HG02642 (cell line): ENCODE results near the gene FRY.

Experiments used
- ATAC-seq: cut with Tn5 transposase; IDR thresholded peaks from one replicate; pipeline ENCODE4 v1.9.1; 2021; ENCODE audit warnings: mild to moderate bottlenecking; ENCODE audit not compliant: unreplicated experiment, poor library complexity

The FRY gene

DNA sequence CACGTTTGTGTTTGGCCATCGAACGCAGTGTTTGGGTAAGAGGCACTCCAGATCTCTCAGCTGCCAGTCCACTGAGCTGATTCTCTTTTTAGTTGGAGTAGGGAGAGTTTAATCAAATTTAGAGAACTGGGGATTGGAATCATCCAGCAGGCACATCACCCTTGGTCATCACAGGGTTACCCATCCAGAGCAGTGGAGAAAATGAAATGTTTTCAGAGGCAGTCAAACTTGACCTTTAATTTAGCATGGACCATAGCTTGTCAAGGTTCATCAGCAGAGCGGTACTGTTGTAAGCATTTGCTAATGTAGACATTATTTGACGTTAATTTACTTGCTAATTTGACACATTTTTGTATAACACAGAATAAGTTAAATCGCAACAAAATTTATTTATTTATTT is 18.4 kb upstream of the FRY start:
- no peak for ATAC-seq

DNA sequence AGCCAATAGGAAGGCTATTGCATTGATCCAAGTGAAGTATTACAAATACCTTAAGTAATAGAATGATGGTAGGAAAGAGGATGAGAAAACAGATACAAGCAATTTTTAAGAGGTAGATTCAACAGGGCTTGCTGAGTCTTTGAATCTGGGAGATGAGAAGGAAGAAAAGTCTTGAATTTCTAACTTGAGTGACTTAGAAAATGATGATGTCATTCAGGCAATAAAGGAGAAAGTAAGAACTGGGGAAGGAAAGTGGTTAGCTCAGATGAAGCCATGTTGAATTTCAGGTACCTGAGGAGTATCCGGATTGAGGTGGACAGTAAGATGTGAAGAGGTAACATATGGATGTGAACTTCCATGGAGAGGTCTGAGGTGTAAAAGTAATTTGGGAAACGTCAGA is 15.5 kb upstream of the FRY start:
- ATAC-seq = no peak

DNA sequence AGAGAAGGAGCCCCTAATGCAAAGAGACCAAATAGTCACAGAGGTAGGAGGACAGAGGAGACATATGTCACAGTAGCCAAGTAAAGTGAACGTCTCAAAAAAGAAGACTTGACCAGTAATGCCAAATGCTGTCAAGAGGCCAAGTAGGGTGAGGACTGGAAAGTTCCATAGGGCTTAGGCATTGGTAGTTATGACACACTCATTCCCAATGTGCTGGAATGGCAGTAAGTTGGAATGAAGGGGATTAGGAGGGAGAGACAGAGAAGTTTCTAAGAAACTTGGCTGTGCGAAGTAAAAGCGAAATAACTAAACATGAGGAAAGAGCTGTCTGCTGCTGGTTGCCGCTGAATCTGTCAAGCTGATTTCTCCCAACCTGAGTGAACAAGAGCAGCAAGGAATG is 14.9 kb upstream of the FRY start:
- no peak for ATAC-seq

DNA sequence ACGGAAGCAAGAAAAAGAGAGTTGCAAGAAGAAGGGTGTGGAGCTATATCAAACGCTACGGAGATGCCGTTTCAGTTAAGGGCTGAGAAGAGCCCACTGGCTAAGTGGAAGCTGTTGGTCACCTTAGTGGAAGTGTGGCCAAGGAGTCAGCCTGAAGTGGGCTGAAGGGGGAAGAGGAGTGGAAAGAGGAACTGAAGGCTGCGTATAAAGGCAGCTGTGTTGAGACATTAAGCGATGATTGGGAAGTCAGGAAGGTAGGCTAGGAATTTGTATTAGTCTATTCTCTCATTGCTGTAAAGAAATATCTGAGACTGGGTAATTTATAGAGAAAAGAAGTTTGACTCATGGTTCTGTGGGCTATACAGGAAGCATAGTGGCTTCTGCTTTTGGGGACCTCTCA is 14.1 kb upstream of the FRY start:
- no peak for ATAC-seq

DNA sequence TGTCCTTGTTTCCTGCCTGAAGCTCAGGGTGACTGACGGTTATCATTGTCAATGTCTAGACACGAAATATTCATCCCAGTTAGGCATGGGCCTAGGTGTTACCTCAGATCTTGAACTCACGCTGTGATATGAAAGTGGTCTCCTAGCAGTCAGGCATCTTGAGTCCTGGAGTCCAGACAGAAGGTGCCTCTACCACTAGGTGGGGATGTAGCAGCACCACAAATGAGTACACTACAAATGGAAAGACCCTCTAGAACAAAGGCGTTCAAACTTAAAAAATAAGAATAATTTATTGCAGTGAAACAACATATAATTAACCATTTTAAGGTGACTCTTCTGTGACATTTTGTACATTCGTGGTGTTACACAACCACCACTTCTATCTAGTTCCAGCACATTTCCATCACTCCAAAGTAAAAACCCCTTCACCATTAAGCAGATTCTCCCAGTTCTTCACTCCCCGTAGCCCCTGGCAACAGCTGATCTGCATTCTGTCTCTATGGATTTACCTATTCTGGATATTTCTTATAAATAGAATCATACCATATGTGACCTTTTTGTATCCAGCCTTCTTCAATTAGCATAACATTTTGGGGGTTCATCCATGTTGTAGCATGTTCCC is 11.9 kb upstream of the FRY start:
- peak; percentile 75 for ATAC-seq

DNA sequence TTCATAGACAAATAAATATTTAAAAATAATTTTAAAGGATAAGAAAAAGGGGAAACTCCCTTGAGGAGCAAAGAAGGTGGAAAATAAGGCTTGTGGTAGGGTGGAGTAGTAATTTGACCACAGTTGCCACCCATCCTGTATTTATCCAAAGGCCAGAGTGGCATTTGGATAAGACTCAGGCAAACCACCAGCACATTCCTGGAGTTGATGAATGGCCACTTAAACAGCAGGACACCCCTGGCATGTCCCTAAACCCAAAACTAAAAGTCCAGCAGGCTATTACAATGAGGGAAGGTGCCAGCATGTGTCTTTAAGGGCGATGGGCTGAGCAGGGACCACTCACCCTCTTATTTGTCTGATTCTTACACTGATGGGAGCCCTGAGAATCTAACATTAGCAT is 9.8 kb upstream of the FRY start:
- ATAC-seq = no peak

DNA sequence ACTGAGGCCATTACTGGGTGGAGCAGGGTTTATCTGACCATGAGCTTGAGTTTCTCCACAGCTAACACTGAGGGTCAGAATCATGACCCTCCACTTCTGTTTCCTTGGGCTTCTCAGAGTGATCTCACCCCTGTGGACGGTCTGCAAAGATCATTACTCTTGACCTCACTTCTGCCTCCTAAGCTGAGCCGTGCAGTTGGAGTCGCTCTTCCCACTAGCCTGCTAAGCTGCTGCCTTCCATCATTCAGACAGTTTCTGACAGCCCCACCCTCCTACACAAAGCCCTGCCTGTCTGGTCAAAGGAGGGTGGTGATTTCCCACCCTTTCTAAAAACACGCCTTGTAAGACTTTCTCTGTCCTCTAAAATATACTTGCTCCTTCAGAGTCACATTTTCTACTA is 9.3 kb upstream of the FRY start:
- no peak for ATAC-seq

DNA sequence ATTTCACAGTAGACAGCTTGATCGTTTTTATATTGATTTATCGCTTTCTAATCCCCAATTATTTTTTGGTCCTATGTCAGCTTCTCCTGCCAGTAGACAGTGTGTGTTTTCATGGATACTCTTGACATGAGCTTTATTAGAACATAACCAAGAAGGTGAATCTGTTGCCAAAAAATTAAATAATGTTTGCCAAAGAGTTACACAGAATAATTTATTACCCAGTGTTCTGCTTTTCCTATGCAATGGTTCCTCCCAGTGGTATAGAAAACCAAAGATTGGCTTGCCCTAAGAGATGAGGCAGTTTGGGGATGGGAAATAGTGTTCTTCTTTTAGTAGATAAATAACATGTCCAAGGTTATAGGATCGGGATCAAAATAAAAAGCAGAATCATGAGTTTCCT is 8.5 kb upstream of the FRY start:
- ATAC-seq = no peak

DNA sequence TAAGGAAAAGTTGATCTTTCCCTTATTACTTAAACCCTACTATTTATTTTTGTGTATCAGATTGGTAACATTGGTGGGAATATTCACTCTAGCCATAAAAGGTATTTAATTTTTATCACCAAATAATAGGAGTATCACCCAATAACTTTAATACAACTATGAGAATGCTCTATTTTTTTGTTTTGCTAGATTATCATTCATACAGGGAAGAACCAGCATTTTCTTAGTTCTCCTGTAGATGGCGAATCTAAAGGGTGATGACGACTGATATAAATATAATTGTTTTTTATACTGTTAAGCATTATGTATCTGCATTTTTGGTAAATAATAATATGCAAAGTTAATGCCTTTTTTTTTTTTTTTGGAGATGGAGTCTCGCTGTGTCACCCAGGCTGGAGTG is 7.9 kb upstream of the FRY start:
- no peak for ATAC-seq

DNA sequence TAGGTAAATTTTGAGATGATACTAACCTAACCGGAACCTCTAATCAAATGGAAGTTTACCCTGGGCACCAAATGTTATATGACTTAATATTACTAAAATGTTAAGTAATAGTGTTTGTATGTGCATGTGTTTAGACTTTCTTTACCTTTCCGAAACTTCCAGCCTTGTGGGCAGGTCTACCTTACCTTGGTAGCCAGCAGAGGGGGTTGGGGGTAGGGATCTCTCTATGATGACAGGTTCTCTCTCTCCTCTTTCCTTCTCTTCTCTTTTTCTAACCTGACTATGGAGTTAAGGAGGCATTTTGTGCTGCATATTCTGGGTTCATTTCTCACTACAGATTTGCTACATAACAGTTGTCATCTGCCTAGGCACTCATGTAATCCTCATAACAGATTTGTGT is 6.8 kb upstream of the FRY start:
- ATAC-seq = no peak

DNA sequence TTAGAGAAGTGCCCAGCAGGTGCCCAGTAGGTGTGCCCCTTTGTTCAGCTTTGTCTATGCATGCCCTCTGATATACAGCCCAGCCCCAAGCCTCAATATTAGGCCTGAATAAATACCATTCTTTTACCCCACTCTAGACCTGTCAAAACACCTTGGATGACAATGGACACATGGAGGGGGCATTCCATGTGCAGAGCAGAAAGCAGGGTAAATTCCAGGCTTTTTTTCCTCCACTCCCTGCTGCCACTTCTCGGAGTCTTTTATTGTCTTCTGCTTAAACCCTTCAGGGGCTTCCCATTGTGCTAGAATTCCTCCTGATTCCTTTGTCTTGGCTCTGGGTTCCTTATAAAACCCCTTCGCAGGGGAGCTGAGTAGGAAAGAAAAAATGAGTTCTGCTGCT is 5.8 kb upstream of the FRY start:
- no peak for ATAC-seq

DNA sequence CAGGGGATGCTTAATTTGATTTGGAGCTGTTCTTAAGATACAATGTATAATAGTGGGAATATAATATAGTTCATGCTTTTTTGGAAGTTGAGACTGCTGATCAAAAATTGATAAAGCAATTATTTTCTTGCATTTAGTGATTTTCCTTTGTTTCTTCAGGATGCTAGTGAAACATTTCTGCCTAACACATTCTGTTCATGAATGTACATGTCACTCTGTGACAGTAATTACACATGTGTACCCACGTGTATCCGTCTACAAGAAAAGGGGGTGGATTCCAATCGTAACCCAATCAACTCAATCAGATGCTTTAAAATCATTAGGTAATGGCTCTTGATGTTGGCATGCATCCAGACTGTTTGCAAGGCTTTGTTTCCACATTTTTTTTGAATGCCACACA is 5.0 kb upstream of the FRY start:
- no peak for ATAC-seq

DNA sequence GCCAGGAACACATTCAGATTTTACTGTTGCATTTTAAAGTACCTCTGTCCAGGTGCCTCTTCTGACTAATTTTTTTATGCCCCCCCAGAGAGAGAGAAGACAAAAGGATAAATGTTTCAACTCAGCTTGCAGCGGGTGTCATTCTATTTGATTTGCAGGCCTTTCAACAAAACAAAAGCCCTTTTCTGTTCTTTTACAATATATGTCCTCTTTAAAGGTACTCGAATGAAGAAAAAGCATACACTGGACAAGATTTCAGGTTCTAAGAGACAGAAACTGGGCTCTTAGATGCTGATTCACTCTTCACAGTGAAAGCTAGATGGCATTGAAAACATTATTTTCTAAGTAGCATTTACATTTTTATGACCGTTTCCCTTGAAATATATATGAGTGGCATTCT is 2.9 kb upstream of the FRY start:
- no peak for ATAC-seq

DNA sequence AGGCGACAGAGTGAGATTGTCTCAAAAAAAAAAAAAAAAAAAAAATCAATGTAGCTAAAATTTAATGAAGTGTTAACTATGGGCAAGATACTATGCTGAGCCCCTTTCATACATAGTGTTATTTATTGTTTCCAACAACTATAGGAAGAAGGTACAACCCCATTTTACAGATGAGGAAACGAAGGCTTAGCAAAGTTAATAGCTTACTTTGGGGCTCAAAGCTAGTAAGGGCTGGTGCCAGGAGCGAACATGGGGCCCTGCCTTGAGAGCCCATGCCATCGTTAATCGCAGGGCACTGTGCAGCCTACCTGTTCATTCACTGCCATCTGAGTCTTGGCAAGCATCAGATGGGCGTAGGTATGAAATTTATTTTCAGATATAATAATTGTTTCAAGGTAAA is 1.9 kb upstream of the FRY start:
- ATAC-seq = no peak

DNA sequence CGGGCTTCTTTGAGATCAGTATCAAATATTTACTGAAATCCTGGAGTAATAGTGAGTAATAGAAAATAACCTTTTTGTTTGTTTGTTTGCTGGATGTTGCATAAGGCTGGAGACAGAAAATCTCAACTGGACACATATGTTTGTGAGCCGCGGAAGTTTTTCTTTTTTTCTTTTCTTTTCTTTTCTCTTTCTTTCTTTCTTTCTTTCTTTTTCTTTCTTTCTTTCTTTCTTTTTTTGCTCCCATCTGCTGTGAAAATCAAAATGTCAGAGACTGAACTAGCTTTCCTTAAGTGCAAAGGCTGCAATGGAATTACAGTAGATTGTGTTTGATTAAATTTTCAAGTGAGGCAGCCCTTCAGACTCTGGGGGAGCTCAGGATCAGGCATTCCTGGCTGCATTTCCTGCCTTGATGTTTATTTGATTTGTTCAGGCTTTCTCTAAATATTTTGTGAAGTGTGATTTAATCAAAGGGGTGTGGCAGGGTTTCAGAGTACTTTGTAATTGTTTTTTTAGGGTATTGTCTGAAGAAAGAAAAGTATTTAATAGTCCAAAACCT is 319 bp downstream of the FRY start:
- no peak for ATAC-seq

DNA sequence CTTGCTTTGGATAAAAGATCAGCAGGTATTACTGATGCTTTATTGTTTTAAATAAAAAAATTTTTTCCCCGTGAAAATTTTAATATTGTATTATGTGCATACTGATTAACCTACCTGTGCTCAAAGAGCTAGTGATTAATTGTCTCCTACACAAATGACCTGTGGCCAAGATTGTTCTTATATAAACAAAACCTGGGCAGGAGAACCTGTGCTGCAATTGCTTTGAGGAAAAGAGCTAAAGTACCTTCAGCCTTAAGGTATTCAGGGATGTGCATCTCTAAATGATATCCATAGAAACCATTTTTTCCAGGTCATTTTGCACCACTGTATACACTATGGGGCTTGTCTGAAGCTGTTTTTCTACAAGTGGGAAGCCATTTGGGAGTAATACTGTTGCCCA is 1.2 kb downstream of the FRY start:
- ATAC-seq = no peak

DNA sequence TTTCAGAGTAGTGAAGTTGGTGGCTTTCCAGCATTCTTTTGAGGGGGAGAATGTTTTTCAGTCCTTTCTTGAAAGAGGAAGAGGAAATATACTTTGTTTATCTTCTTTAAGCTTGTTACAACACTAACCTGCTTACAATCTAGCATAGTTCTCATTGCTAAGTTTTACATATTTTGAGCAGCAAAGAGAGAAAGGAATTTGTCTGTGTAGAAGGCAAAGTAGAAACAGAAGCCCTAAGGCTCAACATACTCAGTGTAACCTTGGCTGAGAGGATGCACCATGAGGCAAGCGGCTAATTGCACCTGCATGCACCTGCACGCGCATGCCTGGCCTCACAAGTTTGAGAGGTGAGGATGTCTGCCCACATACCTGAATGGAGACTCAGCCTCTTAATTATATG is 2.2 kb downstream of the FRY start:
- ATAC-seq = no peak

DNA sequence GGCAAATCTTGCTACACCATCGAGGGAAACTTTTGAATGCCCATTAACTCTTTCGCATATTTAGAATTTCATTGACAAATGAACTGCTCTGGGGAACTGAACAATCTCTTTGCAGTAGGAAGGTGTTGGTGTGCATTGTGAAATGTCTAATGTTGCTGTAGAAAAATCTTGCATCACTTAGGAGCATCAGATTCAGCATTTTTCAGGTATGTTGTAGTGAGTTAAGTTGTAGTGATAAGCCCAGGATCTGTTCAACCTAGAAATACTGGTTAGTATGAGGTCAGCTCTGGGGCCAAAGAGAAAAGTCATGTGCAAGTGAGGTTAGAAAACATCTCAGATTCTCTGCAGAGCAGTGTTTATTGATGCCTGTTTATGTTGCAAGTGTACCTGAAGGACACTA is 4.1 kb downstream of the FRY start:
- no peak for ATAC-seq

DNA sequence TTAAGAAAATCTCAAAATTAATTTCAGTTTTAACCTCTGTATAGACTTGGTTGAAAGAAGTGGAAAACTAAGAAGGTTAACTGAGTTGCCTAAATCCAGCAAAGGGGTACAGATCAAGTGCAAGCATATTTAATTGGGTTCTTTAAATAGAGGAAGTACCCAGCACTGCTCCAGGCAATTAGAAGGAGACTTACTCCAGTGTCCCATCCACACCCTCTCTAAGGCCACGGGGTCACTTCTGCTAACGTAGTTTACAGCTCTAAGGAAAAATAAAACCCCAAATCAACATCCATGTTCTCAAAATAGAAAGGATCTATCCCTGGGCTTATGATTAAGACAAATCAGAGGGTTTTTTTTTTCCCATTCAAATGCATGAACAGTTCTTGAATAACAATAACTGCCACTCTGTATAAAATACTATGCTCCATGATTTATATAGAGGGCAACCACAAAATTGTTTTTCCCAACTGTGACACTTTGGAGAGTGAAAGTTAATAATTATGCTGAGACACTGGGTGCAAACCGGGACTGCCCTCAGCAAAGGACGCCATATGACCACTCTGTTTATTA is 4.6 kb downstream of the FRY start:
- ATAC-seq = no peak

DNA sequence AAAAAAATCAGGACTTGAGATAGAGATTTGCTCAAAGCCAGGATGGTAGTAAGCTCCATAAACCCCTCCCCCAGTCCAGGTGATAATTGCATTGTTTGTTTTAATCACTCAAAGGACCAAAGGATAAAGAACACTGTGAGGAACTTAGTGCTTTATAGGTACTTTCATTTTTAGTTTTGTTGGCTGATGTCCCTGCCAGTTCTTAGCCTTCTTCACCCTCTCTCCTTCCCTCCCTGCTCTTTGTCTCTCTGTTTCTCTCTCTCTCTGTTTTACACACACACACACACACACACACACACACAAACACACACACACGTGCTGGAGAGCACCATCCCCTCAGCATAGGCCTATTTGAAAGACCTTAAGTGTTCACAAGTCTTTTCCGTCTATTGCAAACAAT is 5.2 kb downstream of the FRY start:
- no peak for ATAC-seq

DNA sequence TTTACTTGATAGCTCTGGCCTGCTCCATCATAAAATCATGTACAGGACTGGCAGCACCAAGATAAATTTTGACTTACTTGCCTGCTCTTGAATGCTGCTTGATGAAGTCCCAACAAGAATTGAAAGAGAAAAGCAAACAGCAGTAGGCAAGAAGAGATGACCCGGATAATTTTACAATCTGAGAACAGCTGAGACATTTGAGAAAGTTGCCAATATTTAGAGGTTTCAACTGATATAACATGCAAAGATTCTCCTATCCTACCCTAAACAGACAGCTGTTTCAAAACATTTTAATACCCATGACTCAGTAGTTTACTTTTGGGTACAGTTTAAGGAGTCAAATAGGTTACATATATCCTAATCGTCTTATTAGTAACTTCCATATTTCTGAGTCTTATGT is 5.9 kb downstream of the FRY start:
- ATAC-seq = no peak

DNA sequence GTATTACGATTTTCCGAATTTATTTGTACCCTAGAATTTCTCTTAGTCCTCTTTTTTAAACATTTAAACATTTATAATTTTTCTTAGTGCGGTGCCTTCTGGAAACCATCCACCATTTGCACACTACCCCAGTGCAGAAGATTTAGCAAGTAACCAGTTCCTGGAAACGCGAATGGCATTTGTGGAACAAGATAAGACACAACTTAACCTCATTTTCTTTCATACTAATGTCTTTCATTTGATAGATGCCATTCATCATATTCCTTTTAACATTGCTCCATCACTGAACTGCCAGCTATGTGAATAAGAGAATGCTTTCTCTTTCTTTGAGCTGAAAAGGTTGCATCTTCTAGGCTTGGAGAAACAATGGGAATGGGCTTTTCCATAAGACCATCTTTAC is 6.8 kb downstream of the FRY start:
- ATAC-seq = no peak

DNA sequence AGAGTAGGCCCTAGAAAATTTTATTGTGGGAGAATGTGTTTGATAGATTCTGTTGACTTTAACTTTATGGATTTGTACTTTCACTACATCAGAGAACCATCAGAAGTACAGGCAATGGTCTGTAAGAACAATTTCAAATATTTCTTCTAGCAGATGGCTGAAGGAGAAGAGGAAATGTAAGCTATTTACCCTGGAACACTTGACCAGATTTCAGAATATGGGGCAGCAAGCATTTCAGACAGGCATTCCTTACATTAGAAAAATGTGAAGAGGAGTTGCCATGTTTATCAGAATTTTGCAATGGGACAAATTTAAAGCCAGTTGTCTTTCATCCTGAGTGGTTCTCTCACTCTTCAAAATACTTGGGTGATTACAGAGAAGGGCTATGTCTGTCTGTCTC is 7.5 kb downstream of the FRY start:
- ATAC-seq = no peak
